Ramos (cell line): ENCODE results near the gene SLC2A9.
"Not testable (repeated sequence)": the region's sequence is repeated elsewhere in the genome, so short reads cannot be mapped to it uniquely, and the experiment has no call there.

Source experiments
- in situ Hi-C: fragments of 300-500 bp; cut with MboI; formaldehyde crosslinking; loops from one replicate; pipeline ENCODE4 v1.14.3; 2022; ENCODE audit warnings: low sequenced_read_pairs; ENCODE audit not compliant: unreplicated experiment

Gene SLC2A9

GRCh38 chr4:9903317-9903716 is 118.0 kb downstream of the SLC2A9 start:
- in situ Hi-C loops: no loop called here

- in situ Hi-C loops: no loop called here
These were observed 120.0 kb downstream of the SLC2A9 start for GRCh38 chr4:9901257-9901656.

- in situ Hi-C loops: not testable (repeated sequence)
These were observed 120.7 kb downstream of the SLC2A9 start for GRCh38 chr4:9900633-9901032.

- in situ Hi-C loops: no loop called here
These were observed 121.8 kb downstream of the SLC2A9 start for GRCh38 chr4:9899306-9900055.

- in situ Hi-C loops: no loop called here
These were observed 122.5 kb downstream of the SLC2A9 start for GRCh38 chr4:9898596-9899305.

GRCh38 chr4:9895333-9895705 is 126.0 kb downstream of the SLC2A9 start:
- in situ Hi-C loops: no loop called here

- in situ Hi-C loops: no loop called here
These were observed 126.5 kb downstream of the SLC2A9 start for GRCh38 chr4:9894644-9895332.

GRCh38 chr4:9893329-9894108 is 127.8 kb downstream of the SLC2A9 start:
- in situ Hi-C loops: no loop called here

GRCh38 chr4:9891740-9892139 is 129.6 kb downstream of the SLC2A9 start:
- in situ Hi-C loops: no loop called here

- in situ Hi-C loops: no loop called here
These were observed 130.2 kb downstream of the SLC2A9 start for GRCh38 chr4:9891056-9891455.

- in situ Hi-C loops: no loop called here
These were observed 132.0 kb downstream of the SLC2A9 start for GRCh38 chr4:9889306-9889705.

- in situ Hi-C loops: no loop called here
These were observed 135.3 kb downstream of the SLC2A9 start for GRCh38 chr4:9885958-9886357.

GRCh38 chr4:9880406-9881197 is 140.7 kb downstream of the SLC2A9 start:
- in situ Hi-C loops: no loop called here

- in situ Hi-C loops: no loop called here
These were observed 144.2 kb downstream of the SLC2A9 start for GRCh38 chr4:9877123-9877522.

- in situ Hi-C loops: no loop called here
These were observed 145.8 kb downstream of the SLC2A9 start for GRCh38 chr4:9875516-9875915.

GRCh38 chr4:9874385-9874784 is 146.9 kb downstream of the SLC2A9 start:
- in situ Hi-C loops: no loop called here

- in situ Hi-C loops: no loop called here
These were observed 151.0 kb downstream of the SLC2A9 start for GRCh38 chr4:9870165-9870790.

- in situ Hi-C loops: no loop called here
These were observed 153.4 kb downstream of the SLC2A9 start for GRCh38 chr4:9867751-9868425.

GRCh38 chr4:9866931-9867330 is 154.4 kb downstream of the SLC2A9 start:
- in situ Hi-C loops: no loop called here
